ENCODE results near the gene ALDH4A1. TPM values are rescaled to one million over a fixed set of nuclear protein-coding genes. Genes with fewer than 3 reads are reported as not detected.

The ALDH4A1 gene
- total and polyA plus RNA-seq, 9 of the 15 experiments (the other 6 are each of a cell fraction or from before 2014, with no cell fraction given): 0.27 to 31.4 (median 16.6) TPM

- TF ChIP-seq ZNF121 (CRISPR knock-in tag; conservative IDR thresholded peaks at IDR 0.05) (no peak), ZNF175 (CRISPR knock-in tag; IDR thresholded peaks at IDR 0.05; ENCODE audit: low read depth) (0 out of 2 replicates have a peak, but pooled peaks have one; percentile 41), ZNF212 (CRISPR knock-in tag; IDR thresholded peaks at IDR 0.05) (no peak), ZC3H4 (CRISPR knock-in tag; IDR thresholded peaks at IDR 0.05; ENCODE audit: borderline replicate concordance) (0 out of 2 replicates have a peak, but pooled peaks have one; percentile 21), RBM17 (IDR thresholded peaks at IDR 0.05; ENCODE audit: borderline replicate concordance, low read depth, low read length) (no peak), HBP1 (CRISPR knock-in tag; IDR thresholded peaks at IDR 0.05) (no peak), GATAD2A (IDR thresholded peaks at IDR 0.05) (0 out of 2 replicates have a peak, but pooled peaks have one; percentile 43), ZBTB7A (IDR thresholded peaks at IDR 0.05; ENCODE audit: borderline replicate concordance, control insufficient read depth, low read depth, low read length) (peak; percentile 55; the same call in 1 of the 2 replicates), THAP12 (CRISPR knock-in tag; IDR thresholded peaks at IDR 0.05) (peak; percentile 44; the same call in 1 of the 2 replicates), ZNF740 (CRISPR knock-in tag; IDR thresholded peaks at IDR 0.05) (no peak), ZNF740 (tag; IDR thresholded peaks at IDR 0.05) (no peak)
- TF ChIP-seq, protein P1, sequence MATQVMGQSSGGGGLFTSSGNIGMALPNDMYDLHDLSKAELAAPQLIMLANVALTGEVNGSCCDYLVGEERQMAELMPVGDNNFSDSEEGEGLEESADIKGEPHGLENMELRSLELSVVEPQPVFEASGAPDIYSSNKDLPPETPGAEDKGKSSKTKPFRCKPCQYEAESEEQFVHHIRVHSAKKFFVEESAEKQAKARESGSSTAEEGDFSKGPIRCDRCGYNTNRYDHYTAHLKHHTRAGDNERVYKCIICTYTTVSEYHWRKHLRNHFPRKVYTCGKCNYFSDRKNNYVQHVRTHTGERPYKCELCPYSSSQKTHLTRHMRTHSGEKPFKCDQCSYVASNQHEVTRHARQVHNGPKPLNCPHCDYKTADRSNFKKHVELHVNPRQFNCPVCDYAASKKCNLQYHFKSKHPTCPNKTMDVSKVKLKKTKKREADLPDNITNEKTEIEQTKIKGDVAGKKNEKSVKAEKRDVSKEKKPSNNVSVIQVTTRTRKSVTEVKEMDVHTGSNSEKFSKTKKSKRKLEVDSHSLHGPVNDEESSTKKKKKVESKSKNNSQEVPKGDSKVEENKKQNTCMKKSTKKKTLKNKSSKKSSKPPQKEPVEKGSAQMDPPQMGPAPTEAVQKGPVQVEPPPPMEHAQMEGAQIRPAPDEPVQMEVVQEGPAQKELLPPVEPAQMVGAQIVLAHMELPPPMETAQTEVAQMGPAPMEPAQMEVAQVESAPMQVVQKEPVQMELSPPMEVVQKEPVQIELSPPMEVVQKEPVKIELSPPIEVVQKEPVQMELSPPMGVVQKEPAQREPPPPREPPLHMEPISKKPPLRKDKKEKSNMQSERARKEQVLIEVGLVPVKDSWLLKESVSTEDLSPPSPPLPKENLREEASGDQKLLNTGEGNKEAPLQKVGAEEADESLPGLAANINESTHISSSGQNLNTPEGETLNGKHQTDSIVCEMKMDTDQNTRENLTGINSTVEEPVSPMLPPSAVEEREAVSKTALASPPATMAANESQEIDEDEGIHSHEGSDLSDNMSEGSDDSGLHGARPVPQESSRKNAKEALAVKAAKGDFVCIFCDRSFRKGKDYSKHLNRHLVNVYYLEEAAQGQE (IDR thresholded peaks at IDR 0.05; ENCODE audit: borderline replicate concordance): 0 out of 2 replicates have a peak, but pooled peaks have one; percentile 3
- TF ChIP-seq, protein P1 (CRISPR knock-in tag; IDR thresholded peaks at IDR 0.05; ENCODE audit: low read depth): peak; percentile 70; the same call in 1 of the 2 replicates
Observed at GRCh38 chr1:18901952-18902522, 318 bp downstream of the ALDH4A1 start (continued).
